A549 (cell line): ENCODE measurements around the gene ARID1B. TPM values are rescaled to one million over a fixed set of nuclear protein-coding genes. Genes with fewer than 3 reads are reported as not detected.

Experiments
- ATAC-seq, 2 experiments: fragments of 200-7000 bp in 1 of 2; fragments of >200 bp in 1 of 2; cut with Nextera tagmentation in 1 of 2; cut with Tn5 transposase in 1 of 2; 3 replicates each; pipeline versions ENCODE4 v1.8.0 to v1.9.1; 2018 to 2020; ENCODE audit warnings: mild to moderate bottlenecking in 1 of 2, moderate library complexity in 1 of 2
- CTCF ChIA-PET: fragments of 300-600 bp; sonication (Branson Sonifier 250); formaldehyde crosslinking; extraction: SDS; loops from one replicate; lab custom pipeline; 2021; ENCODE audit warnings: antibody characterized with exemption, inconsistent platforms; lab: Yijun Ruan, JAX
- POLR2A ChIA-PET: fragments of 350-600 bp; formaldehyde crosslinking; extraction: SDS; loops from one replicate; lab custom pipeline; 2021; ENCODE audit warnings: antibody characterized with exemption, inconsistent platforms; lab: Yijun Ruan, JAX
- DNase-seq, 2 experiments: peaks; one replicate each; pipeline versions ENCODE4 v3.0.0 to v3.0.0-alpha.2; 2011 to 2016; ENCODE audit warnings: low read depth in 1 of 2, low spot score in 1 of 2
- FAIRE-seq: peaks from 2 replicates; lab custom pipeline; 2011; peaks lifted over from hg19 to GRCh38; lab: Jason Lieb, UNC
- H3K27ac ChIP-seq, 2 experiments: fragments of >200 bp; sonication (Bioruptor Twin); formaldehyde crosslinking; 3 replicates each; pipeline ENCODE4 v1.5.1; 2016 to 2017
- H3K4me1 ChIP-seq: fragments of >200 bp; sonication (Bioruptor Twin); formaldehyde crosslinking; 3 replicates; pipeline ENCODE4 v1.6.1; 2016
- H3K4me2 ChIP-seq: fragments of >200 bp; sonication (Bioruptor Twin); formaldehyde crosslinking; 3 replicates; pipeline ENCODE4 v1.6.1; 2016
- H3K4me3 ChIP-seq: fragments of >200 bp; sonication (Bioruptor Twin); formaldehyde crosslinking; 3 replicates; pipeline ENCODE4 v1.5.1; 2016
- H3K9me3 ChIP-seq: fragments of >200 bp; sonication (Bioruptor Twin); formaldehyde crosslinking; 3 replicates; pipeline ENCODE4 v1.6.1; 2016
- BHLHE40 ChIP-seq: IDR thresholded peaks from 2 replicates; pipeline ENCODE4 v1.6.1; 2012; ENCODE audit warnings: low read depth, low read length, inconsistent platforms
- CBX8 ChIP-seq: fragments of 200-600 bp; sonication (generic); IDR thresholded peaks from 2 replicates; pipeline ENCODE4 v1.6.1; 2016
- CTCF ChIP-seq: fragments of >200 bp; sonication (Bioruptor Twin); formaldehyde crosslinking; IDR thresholded peaks from 3 replicates; pipeline ENCODE4 v1.5.1; 2016
- EHMT2 ChIP-seq: fragments of 200-600 bp; sonication (generic); IDR thresholded peaks from 2 replicates; pipeline ENCODE4 v1.6.1; 2016; ENCODE audit warnings: antibody characterized with exemption, low read depth, mild to moderate bottlenecking, moderate library complexity
- ELK1 ChIP-seq: fragments of 150-350 bp; IDR thresholded peaks from 2 replicates; pipeline ENCODE4 v1.6.1; 2014; ENCODE audit warnings: low read depth, mild to moderate bottlenecking, low read length
- ESRRA ChIP-seq: fragments of 150-350 bp; IDR thresholded peaks from 2 replicates; pipeline ENCODE4 v1.6.1; 2014; ENCODE audit warnings: mild to moderate bottlenecking, low read length, borderline replicate concordance
- FOSB ChIP-seq: fragments of 250-450 bp; sonication (Bioruptor Pico); IDR thresholded peaks from 2 replicates; pipeline ENCODE4 v1.5.0; 2020; ENCODE audit warnings: mild to moderate bottlenecking, moderate library complexity
- HDAC2 ChIP-seq: fragments of 200-600 bp; sonication (generic); IDR thresholded peaks from 2 replicates; pipeline ENCODE4 v1.6.1; 2016
- HOXB13 ChIP-seq: fragments of 250-450 bp; sonication (Bioruptor Pico); IDR thresholded peaks from 2 replicates; pipeline ENCODE4 v1.5.0; 2020; ENCODE audit warnings: low read depth, mild to moderate bottlenecking, moderate library complexity
- JUNB ChIP-seq: fragments of >200 bp; sonication (Bioruptor Twin); formaldehyde crosslinking; IDR thresholded peaks from 2 replicates; pipeline ENCODE4 v1.6.1; 2016
- MAFK ChIP-seq: fragments of 450-650 bp; IDR thresholded peaks from 2 replicates; pipeline ENCODE4 v1.6.1; 2014; ENCODE audit not compliant: partially characterized antibody
- MAZ ChIP-seq: fragments of 150-350 bp; IDR thresholded peaks from 2 replicates; pipeline ENCODE4 v1.6.1; 2014; ENCODE audit warnings: antibody characterized with exemption, low read depth, low read length, borderline replicate concordance
- MYC ChIP-seq: IDR thresholded peaks from 2 replicates; pipeline ENCODE4 v1.6.1; 2012; ENCODE audit warnings: mild to moderate bottlenecking, inconsistent platforms, low read length, improper control_type of control experiment, borderline replicate concordance
- NFE2L2 ChIP-seq: fragments of 150-350 bp; conservative IDR thresholded peaks from 2 replicates; pipeline ENCODE4 v1.6.1; 2014; ENCODE audit warnings: low read length
- POLR2A ChIP-seq: IDR thresholded peaks from 2 replicates; pipeline ENCODE4 v1.6.1; 2012; ENCODE audit warnings: mild to moderate bottlenecking, low read length
- RCOR1 ChIP-seq: fragments of 150-350 bp; IDR thresholded peaks from 2 replicates; pipeline ENCODE4 v1.6.1; 2014; ENCODE audit warnings: antibody characterized with exemption, low read length, low read depth
- RFX5 ChIP-seq: fragments of 450-650 bp; IDR thresholded peaks from 2 replicates; pipeline ENCODE4 v1.7.1; 2014; ENCODE audit warnings: antibody characterized with exemption, mild to moderate bottlenecking, moderate library complexity
- TP53 ChIP-seq: fragments of 250-450 bp; sonication (Bioruptor Pico); IDR thresholded peaks from 2 replicates; pipeline ENCODE4 v1.5.0; 2021; ENCODE audit warnings: mild to moderate bottlenecking, moderate library complexity
- ZC3H11A ChIP-seq: fragments of 450-650 bp; IDR thresholded peaks from 2 replicates; pipeline ENCODE4 v1.6.1; 2014; ENCODE audit warnings: antibody characterized with exemption, mild to moderate bottlenecking
- ZFP36 ChIP-seq: fragments of 450-650 bp; IDR thresholded peaks from 2 replicates; pipeline ENCODE4 v1.6.1; 2014; ENCODE audit warnings: borderline replicate concordance; ENCODE audit not compliant: partially characterized antibody
- ZNF302 ChIP-seq: fragments of 250-450 bp; sonication (Bioruptor Pico); IDR thresholded peaks from 2 replicates; pipeline ENCODE4 v1.9.0; 2021; ENCODE audit warnings: inconsistent platforms, mild to moderate bottlenecking, moderate library complexity
- WGBS: methylation state at CpG from one replicate; pipeline ENCODE4 v1.1.6; 2017; ENCODE audit errors: missing lambda C conversion rate; 5-methylcytosine and 5-hydroxymethylcytosine counted together
- polyA plus RNA-seq, 4 experiments: library from polyadenylated mRNA; depleted of rRNA in 3 of 4; stranded (reverse); fragments of >200 nt; fragmentation: RNase III in 1 of 4; extraction: RNeasy Plus Mini Kit Qiagen cat#74134 plus additional on column Dnase treatment in 1 of 4; gene quantifications; 2 replicates in 3 of 4; 3 replicates in 1 of 4; pipeline ENCODE4 v1.2.3, GENCODE V29; 2011 to 2017
- TF ChIP-seq, protein P1 (sequence below): fragments of 450-650 bp; IDR thresholded peaks from 2 replicates; pipeline ENCODE4 v1.6.1; 2014; ENCODE audit warnings: antibody characterized with exemption
- TF ChIP-seq, protein P2 (sequence below): fragments of 200-600 bp; sonication (generic); IDR thresholded peaks from 2 replicates; pipeline ENCODE4 v1.6.1; 2016; ENCODE audit warnings: antibody characterized with exemption, mild to moderate bottlenecking, moderate library complexity

ARID1B gene
- polyA plus RNA-seq, 2 of the 4 experiments (the other 2 are of a cell fraction) = 13.5 to 16.3 TPM

DNA sequence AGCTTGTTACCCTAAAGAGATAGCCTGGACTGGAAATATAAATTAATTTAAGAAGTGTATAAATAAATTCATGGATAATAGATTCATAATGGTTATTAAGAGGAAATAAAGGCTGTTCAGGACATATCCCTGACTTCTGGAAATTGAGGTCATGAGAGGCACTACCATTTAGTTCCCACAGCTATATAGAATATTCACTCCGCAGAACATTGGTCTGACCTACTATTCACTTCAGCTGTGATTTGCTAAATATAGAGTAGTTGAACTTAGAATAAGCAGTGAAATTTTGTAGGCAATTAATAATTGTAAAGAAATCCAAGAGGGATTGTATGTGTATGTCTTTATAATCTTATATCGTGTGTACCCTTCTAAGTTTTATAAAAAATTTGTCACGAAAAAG, 112.8 kb downstream of the ARID1B start:
- TF ChIP-seq FOSB = no peak
- TF ChIP-seq EHMT2 = no peak
- TF ChIP-seq ZNF302 (CRISPR knock-in tag) = no peak
- TF ChIP-seq RFX5 = no peak
- no peak for TF ChIP-seq ESRRA
- TF ChIP-seq, protein P1, sequence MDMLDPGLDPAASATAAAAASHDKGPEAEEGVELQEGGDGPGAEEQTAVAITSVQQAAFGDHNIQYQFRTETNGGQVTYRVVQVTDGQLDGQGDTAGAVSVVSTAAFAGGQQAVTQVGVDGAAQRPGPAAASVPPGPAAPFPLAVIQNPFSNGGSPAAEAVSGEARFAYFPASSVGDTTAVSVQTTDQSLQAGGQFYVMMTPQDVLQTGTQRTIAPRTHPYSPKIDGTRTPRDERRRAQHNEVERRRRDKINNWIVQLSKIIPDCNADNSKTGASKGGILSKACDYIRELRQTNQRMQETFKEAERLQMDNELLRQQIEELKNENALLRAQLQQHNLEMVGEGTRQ = no peak
- TF ChIP-seq, all 56 proteins: peak for 0
- DNase-seq (no peak), ATAC-seq (no peak), FAIRE-seq (no peak)
- no peak overlapping the region for H3K4me2 ChIP-seq
- H3K27ac ChIP-seq = no peak overlapping the region
- ChIA-PET CTCF (no interaction called here), POLR2A (no interaction called here)
- no peak overlapping the region for H3K4me3 ChIP-seq
- H3K4me1 ChIP-seq = peaks cover 9% of the 10 kb centered on the region; the same call in 2 of the 3 replicates
- no peaks in the 10 kb centered on the region for H3K9me3 ChIP-seq
- 93% methylated on average over 3 of the region's 3 CpGs for WGBS

GRCh38 chr6:156890627-156891314, 113.6 kb downstream of the ARID1B start:
- ChIA-PET CTCF (interaction anchor here (0.5 to 0.9 kb wide), 2 partner anchors 12 to 22 kb away, joined by 3 read pairs; no protein-coding TSS in a partner anchor), POLR2A (no interaction called here)
- Histone ChIP-seq H3K4me2 (peak overlapping the region; percentile 3; the same call in 1 of the 3 replicates), H3K4me3 (no peak overlapping the region), H3K9me3 (no peaks in the 10 kb centered on the region), H3K27ac (no peak overlapping the region), H3K4me1 (peaks cover 9% of the 10 kb centered on the region; the same call in 2 of the 3 replicates)
- ATAC-seq (no peak), FAIRE-seq (no peak), DNase-seq (no peak)
- no peak for TF ChIP-seq HDAC2
- no peak for TF ChIP-seq NFE2L2
- TF ChIP-seq MAZ = no peak
- no peak for TF ChIP-seq EHMT2
- no peak for TF ChIP-seq POLR2A
- TF ChIP-seq RCOR1 = no peak
- TF ChIP-seq BHLHE40 = no peak
- no peak for TF ChIP-seq MAFK
- TF ChIP-seq CTCF = no peak
- TF ChIP-seq JUNB = no peak
- TF ChIP-seq, protein P2, sequence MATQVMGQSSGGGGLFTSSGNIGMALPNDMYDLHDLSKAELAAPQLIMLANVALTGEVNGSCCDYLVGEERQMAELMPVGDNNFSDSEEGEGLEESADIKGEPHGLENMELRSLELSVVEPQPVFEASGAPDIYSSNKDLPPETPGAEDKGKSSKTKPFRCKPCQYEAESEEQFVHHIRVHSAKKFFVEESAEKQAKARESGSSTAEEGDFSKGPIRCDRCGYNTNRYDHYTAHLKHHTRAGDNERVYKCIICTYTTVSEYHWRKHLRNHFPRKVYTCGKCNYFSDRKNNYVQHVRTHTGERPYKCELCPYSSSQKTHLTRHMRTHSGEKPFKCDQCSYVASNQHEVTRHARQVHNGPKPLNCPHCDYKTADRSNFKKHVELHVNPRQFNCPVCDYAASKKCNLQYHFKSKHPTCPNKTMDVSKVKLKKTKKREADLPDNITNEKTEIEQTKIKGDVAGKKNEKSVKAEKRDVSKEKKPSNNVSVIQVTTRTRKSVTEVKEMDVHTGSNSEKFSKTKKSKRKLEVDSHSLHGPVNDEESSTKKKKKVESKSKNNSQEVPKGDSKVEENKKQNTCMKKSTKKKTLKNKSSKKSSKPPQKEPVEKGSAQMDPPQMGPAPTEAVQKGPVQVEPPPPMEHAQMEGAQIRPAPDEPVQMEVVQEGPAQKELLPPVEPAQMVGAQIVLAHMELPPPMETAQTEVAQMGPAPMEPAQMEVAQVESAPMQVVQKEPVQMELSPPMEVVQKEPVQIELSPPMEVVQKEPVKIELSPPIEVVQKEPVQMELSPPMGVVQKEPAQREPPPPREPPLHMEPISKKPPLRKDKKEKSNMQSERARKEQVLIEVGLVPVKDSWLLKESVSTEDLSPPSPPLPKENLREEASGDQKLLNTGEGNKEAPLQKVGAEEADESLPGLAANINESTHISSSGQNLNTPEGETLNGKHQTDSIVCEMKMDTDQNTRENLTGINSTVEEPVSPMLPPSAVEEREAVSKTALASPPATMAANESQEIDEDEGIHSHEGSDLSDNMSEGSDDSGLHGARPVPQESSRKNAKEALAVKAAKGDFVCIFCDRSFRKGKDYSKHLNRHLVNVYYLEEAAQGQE = no peak
- no peak for TF ChIP-seq RFX5
- no peak for TF ChIP-seq ZC3H11A
- no peak for TF ChIP-seq CBX8
- no peak for TF ChIP-seq MYC
- TF ChIP-seq HOXB13 (CRISPR knock-in tag) = no peak
- TF ChIP-seq ZFP36 = no peak
- no peak for TF ChIP-seq ELK1
- TF ChIP-seq TP53 (CRISPR knock-in tag) = no peak
- 25% methylated on average over 2 of the region's 2 CpGs for WGBS
